RKO (cell line): ENCODE measurements around the gene PLA2G4D.

Experiments used
- DNase-seq: peaks from one replicate; pipeline ENCODE4 v3.0.0-alpha.2; 2016; ENCODE audit warnings: low spot score

PLA2G4D gene

GRCh38 chr15:42050484-42051255 lies 43.7 kb downstream of the PLA2G4D start:
- DNase-seq, result no peak

- no peak for DNase-seq
These were observed 45.6 kb downstream of the PLA2G4D start for GRCh38 chr15:42048821-42049200.

GRCh38 chr15:42048080-42048820 lies 46.1 kb downstream of the PLA2G4D start:
- DNase-seq, result no peak

GRCh38 chr15:42046597-42046996 lies 47.8 kb downstream of the PLA2G4D start:
- no peak for DNase-seq

- no peak for DNase-seq
These were observed 49.1 kb downstream of the PLA2G4D start for GRCh38 chr15:42045211-42045615.

- no peak for DNase-seq
These were observed 51.6 kb downstream of the PLA2G4D start for GRCh38 chr15:42042602-42043400.

- no peak for DNase-seq
These were observed 56.0 kb downstream of the PLA2G4D start for GRCh38 chr15:42038401-42038800.

- DNase-seq, result no peak
These were observed 56.7 kb downstream of the PLA2G4D start for GRCh38 chr15:42037656-42038055.

- no peak for DNase-seq
These were observed 57.4 kb downstream of the PLA2G4D start for GRCh38 chr15:42036966-42037365.

- no peak for DNase-seq
These were observed 58.1 kb downstream of the PLA2G4D start for GRCh38 chr15:42036112-42036905.

- no peak for DNase-seq
These were observed 59.0 kb downstream of the PLA2G4D start for GRCh38 chr15:42035435-42035761.

- DNase-seq, result no peak
These were observed 59.5 kb downstream of the PLA2G4D start for GRCh38 chr15:42034628-42035434.

GRCh38 chr15:42033214-42033873 lies 61.0 kb downstream of the PLA2G4D start:
- DNase-seq, result no peak

GRCh38 chr15:42032376-42033213 lies 61.8 kb downstream of the PLA2G4D start:
- no peak for DNase-seq

GRCh38 chr15:42031198-42031915 lies 63.0 kb downstream of the PLA2G4D start:
- no peak for DNase-seq

- DNase-seq, result no peak
These were observed 66.8 kb downstream of the PLA2G4D start for GRCh38 chr15:42027521-42027920.

GRCh38 chr15:42024303-42024702 lies 70.1 kb downstream of the PLA2G4D start:
- no peak for DNase-seq

- no peak for DNase-seq
These were observed 72.8 kb downstream of the PLA2G4D start for GRCh38 chr15:42021593-42021992.

GRCh38 chr15:42020713-42021273 lies 73.6 kb downstream of the PLA2G4D start, which contains the start of gene PLA2G4E:
PLA2G4E (minus strand) TSS chr15:42021042; CDS start chr15:42021030, 12 bp downstream.
- no peak for DNase-seq
